SIG-M5 (cell line): ENCODE results near the gene ZSCAN5A.
A peak's percentile ranks its signal among the peaks of the same experiment; 100 is the strongest.
"Not testable (repeated sequence)": the region's sequence is repeated elsewhere in the genome, so short reads cannot be mapped to it uniquely, and the experiment has no call there.

Experiments used
- DNase-seq: peaks from one replicate; lab custom pipeline; 2025; lab: John Stamatoyannopoulos, UW

ZSCAN5A gene, protein sequence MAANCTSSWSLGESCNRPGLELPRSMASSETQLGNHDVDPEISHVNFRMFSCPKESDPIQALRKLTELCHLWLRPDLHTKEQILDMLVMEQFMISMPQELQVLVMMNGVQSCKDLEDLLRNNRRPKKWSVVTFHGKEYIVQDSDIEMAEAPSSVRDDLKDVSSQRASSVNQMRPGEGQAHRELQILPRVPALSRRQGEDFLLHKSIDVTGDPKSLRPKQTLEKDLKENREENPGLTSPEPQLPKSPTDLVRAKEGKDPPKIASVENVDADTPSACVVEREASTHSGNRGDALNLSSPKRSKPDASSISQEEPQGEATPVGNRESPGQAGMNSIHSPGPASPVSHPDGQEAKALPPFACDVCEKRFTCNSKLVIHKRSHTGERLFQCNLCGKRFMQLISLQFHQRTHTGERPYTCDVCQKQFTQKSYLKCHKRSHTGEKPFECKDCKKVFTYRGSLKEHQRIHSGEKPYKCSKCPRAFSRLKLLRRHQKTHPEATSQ

GRCh38 chr19:56314381-56315076 is at the start of gene ZSCAN5A:
ZSCAN5A (minus strand) TSS chr19:56314839; CDS start chr19:56225046, 89,793 bp downstream.
- DNase-seq = peak; percentile 67

DNA sequence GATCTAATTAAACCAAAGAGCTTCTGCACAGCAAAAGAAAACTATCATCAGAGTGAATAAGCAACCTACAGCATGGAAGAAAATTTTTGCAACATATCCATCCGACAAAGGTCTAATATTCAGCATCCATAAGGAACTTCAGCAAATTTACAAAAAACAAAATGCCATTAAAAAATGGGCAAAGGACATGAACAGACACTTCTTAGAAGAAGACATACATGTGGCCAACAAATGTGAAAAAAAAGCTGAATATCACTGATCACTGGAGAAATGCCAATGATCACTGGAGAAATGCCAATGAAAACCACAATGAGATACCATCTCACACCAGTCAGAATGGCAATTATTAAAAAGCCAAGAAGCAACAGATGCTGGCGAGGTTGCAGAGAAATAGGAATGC is 46.2 kb upstream of the ZSCAN5A start:
- no peak for DNase-seq

GRCh38 chr19:56356944-56357343 is 42.3 kb upstream of the ZSCAN5A start:
- no peak for DNase-seq

DNA sequence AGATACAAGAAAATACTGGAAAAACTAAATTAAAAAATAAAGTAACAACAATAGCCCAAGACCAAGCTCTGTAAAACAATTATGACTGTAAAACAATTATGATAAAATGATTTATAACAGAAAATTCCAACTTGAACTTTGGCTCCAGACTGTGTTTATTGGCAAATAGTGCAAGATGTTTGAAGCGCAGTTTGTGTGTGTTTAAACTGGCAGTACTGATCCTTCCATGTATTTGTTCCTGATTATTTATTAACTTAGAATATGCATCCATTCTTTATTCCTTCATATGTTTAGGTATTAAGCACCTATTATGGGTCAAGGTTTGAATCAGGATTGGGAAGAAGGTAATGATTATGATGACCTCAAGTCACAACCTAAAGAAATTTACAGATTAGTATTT is 40.9 kb upstream of the ZSCAN5A start:
- no peak for DNase-seq

DNA sequence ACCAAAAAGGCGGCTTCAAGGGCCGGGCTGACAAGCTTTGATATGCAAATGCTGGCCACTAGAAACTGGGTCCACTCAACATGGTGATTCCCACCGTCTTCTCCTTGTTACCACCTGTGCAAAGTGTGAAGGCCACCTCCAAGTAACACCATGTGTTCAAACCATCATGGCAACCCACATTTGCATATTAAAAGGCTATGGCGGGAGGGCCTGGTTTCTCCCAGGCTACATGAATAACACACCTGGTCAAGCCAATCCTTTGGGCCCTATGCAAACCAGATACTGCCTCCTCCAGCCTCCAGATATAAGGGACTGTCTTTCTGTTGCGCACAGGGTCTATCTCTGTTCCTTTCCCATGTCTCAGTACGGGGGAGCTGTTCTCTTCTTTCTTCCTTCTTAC is 36.6 kb upstream of the ZSCAN5A start:
- DNase-seq = no peak

DNA sequence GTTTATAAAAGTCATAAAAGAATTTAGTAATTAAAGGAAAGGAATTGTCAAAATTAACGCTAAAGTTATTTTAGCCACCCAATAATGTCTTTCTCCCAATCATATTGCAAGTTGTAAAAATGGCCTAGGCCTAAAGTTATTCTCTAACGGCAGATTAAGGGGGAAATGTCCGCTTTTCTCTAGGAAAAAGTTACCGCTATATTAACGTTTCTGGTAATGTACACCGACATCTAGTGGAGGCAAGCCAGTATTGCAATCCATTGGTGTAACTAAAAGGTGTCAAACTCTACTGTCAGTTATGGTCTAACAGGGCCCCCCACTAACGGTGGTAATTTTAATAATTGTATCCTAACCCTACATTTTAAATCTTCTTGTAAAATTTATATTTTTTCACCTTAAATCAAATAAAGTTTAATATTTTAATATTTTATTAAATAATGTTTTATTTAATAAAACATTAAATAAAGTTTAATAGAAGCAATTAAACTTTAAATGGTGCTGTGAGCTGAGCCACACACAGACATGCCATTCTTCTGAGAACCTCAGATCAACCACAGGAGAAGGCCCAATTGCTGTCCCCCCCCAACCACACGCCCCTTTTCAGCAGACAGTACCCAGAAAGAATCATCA is 35.9 kb upstream of the ZSCAN5A start:
- no peak for DNase-seq

- no peak for DNase-seq
Observed at GRCh38 chr19:56348289-56348877, 33.7 kb upstream of the ZSCAN5A start.

GRCh38 chr19:56347163-56347778 is 32.6 kb upstream of the ZSCAN5A start:
- DNase-seq = no peak

DNA sequence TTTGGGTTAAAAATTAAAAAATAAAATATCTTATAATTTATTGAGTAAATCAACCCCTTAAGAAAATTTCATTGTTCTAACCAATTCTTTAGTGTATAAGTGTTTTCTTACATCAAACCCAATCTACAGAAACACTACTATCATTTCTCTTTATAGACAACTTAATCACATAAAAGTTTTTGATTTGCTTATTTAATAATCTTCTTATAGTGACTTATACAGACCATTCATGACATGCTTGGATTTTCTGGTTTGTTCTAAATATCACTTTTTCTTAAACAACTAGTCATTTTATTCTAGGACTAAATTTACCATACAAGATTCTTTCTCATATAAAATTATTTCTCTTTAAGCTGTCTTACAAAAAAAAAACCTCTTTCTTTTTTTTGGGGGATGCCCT is 27.3 kb upstream of the ZSCAN5A start:
- no peak for DNase-seq

- DNase-seq = not testable (repeated sequence)
Observed at GRCh38 chr19:56339031-56339430, 24.4 kb upstream of the ZSCAN5A start.

- not testable (repeated sequence) for DNase-seq
Observed at GRCh38 chr19:56337077-56337476, 22.4 kb upstream of the ZSCAN5A start.

DNA sequence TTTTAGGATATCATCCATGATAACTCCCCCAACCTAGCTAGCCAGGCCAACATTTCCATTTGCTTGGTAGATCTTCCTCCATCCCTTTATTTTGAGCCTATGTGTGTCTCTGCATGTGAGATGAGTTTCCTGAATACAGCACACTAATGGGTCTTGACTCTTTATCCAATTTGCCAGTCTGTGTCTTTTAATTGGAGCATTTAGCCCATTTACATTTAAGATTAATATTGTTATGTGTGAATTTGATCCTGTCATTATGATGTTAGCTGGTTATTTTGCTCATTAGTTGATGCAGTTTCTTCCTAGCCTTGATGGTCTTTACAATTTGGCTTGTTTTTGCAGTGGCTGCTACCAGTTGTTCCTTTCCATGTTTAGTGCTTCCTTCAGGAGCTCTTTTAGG is 20.7 kb upstream of the ZSCAN5A start:
- not testable (repeated sequence) for DNase-seq

DNA sequence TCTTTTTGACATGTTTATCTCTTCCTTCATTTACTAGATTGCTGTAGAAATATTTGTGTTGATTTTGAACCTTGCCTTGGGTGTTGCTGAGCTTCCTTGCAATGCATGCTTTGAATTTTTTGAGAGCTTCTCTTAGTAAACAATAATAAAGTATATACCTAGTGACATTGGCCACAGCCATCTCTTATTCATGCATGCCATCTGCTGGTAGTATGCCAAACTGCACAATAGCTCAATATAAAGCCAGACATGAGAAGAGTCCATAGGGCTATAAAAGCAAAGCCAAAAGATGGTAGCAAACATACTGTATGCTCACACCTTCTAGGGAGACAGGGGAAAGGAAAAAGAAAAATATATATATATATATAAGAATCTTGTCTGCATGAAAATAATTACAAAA is 18.9 kb upstream of the ZSCAN5A start:
- no peak for DNase-seq

GRCh38 chr19:56332695-56333094 is 18.1 kb upstream of the ZSCAN5A start:
- DNase-seq = no peak

DNA sequence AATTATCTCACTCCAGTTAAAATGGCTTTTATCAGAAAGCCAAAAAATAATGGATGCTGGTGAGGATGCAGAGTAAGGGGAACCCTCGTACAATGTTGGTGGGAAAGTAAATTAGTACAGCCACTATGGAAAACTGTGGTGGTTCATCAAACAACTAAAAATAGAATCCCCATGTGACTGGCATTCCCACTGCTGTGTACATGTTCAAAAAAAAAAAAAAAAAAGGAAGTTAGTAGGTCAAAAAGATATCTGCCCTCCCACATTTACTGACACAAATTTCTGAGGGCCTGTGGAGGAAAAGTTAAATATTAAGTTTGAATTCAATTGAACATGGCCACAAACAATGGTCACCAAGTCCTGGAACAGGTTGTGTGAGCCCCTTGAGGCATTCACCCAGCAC is 9.8 kb upstream of the ZSCAN5A start:
- DNase-seq = no peak

GRCh38 chr19:56321989-56322440 is 7.4 kb upstream of the ZSCAN5A start:
- no peak for DNase-seq

DNA sequence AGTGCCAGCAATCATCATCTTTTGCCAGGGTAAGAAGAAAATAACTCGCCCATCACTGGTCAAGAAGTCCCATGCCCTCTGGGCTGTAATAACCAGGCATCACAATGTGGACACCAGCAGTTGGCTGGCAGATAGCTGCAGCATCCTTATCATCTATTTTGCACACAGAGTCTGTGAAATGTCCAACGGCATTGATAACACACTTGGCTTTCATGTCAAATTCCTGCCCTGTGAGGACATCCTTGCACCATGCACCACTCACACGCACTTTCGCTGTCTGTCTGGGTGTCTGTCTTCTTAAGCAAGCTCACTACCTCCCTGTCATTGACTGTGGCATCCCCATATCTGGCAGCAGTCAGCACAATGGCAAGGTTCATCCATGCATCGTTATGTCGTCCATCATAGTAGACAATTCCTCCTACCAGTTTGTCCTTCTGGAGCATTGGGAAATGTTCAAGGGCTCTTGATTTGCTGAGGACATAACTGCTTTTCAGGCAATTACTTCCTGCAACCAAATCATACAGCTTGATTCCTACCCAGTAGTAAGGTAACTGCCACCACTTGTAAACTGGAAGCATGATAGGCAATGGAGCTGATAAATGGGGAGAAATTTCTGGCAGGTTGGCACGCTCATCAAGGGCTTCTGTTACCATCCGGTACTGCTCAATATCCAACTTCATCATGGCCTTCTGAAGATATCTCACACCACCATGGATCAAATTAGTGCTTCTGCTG is 6.8 kb upstream of the ZSCAN5A start:
- no peak for DNase-seq

GRCh38 chr19:56319991-56320390 is 5.4 kb upstream of the ZSCAN5A start:
- peak; percentile 33 for DNase-seq

GRCh38 chr19:56317749-56318148 is 3.1 kb upstream of the ZSCAN5A start:
- DNase-seq = no peak

DNA sequence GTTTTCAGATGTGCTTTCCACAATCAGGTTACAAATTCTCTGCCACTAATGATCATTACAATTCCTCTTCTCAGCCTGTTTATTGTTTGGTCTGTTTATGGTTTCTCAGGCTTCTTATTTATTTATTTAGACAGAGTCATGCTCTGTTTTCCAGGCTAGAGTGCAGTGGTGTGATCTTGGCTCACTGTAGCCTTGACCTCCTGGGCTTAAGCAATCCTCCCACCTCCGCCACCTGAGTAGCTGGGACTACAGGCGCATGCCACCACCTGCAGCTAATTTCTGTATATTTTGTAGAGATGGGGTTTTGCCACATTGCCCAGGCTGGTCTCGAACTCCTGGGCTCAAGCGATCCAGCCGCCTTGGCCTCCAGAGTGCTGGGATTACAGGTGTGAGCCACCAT is 2.1 kb upstream of the ZSCAN5A start:
- no peak for DNase-seq
